Ishikawa (cell line): ENCODE results near the gene CNTNAP2.

Experiments
- CREB1 ChIP-seq: IDR thresholded peaks from 2 replicates; pipeline ENCODE4 v1.6.1; 2012; ENCODE audit warnings: low read depth
- EGR1 ChIP-seq: IDR thresholded peaks from 2 replicates; pipeline ENCODE4 v1.6.1; 2012
- EP300 ChIP-seq: IDR thresholded peaks from 2 replicates; pipeline ENCODE4 v1.6.1; 2012; ENCODE audit warnings: borderline replicate concordance
- TAF1 ChIP-seq: IDR thresholded peaks from 2 replicates; pipeline ENCODE4 v1.6.1; 2012; ENCODE audit warnings: low read depth, mild to moderate bottlenecking
- TEAD4 ChIP-seq: IDR thresholded peaks from 2 replicates; pipeline ENCODE4 v1.6.1; 2012
- USF1 ChIP-seq: IDR thresholded peaks from 2 replicates; pipeline ENCODE4 v1.6.1; 2012

- TF ChIP-seq EP300 (no peak), TEAD4 (no peak), CREB1 (no peak), USF1 (no peak), TAF1 (no peak), EGR1 (no peak)
These were observed 2170.9 kb downstream of the CNTNAP2 start for GRCh38 chr7:148287538-148287937.
